ENCODE results near the gene TMEM63C.

DNA sequence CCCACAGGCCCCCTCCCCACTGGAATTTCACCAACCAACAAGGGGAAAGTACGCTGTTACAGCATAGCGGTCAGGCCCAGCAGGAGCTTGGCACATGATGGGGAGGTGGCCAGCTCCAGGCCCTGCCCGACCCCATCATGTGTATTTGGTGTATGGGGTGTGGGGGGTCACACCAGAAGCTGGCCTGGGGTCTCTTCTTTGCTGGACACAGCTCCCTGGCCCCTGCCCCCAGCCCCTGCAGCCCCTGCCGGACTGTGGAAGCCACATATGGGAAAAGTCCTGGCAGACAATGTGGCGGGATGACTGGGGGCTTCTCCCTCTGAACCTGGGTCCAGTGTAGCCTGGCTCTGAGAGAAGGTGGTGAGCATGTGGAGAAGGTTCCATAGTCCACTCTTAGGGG, 77.0 kb downstream of the TMEM63C start:
- no peak for TF ChIP-seq POLR2A (IDR thresholded peaks at IDR 0.05)
- no peak for TF ChIP-seq EP300 (IDR thresholded peaks at IDR 0.05)
